Activated CD4-positive, alpha-beta T cell treated with anti-CD3 and anti-CD28 coated beads, Interleukin-2, amount 50 U/mL, for 48 hours (primary cell): ENCODE data around the gene TUBB8.
A peak's percentile ranks its signal among the peaks of the same experiment; 100 is the strongest.
"Not testable (repeated sequence)": the region's sequence is repeated elsewhere in the genome, so short reads cannot be mapped to it uniquely, and the experiment has no call there.

Source experiments
- DNase-seq, 2 experiments: peaks; one replicate each; pipeline ENCODE4 v3.0.0-alpha.2; 2020

TUBB8 gene

DNA sequence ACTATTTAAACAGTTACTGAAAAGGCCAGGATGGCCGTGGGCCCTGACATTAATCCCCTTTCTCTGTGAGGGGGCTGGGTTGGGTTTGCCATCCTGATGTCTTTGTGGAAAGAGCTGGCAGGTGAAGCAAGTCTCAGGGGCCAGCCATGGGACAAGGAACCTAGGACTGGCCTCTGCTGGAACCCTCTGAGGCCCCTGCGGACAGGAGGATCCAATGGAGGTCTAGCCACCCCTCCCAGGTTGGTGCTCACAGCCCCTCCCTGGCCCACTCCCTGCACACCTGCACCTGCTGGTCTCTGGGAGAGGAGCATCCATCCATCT is 35.8 kb downstream of the TUBB8 start:
- DNase-seq = not testable (repeated sequence)

DNA sequence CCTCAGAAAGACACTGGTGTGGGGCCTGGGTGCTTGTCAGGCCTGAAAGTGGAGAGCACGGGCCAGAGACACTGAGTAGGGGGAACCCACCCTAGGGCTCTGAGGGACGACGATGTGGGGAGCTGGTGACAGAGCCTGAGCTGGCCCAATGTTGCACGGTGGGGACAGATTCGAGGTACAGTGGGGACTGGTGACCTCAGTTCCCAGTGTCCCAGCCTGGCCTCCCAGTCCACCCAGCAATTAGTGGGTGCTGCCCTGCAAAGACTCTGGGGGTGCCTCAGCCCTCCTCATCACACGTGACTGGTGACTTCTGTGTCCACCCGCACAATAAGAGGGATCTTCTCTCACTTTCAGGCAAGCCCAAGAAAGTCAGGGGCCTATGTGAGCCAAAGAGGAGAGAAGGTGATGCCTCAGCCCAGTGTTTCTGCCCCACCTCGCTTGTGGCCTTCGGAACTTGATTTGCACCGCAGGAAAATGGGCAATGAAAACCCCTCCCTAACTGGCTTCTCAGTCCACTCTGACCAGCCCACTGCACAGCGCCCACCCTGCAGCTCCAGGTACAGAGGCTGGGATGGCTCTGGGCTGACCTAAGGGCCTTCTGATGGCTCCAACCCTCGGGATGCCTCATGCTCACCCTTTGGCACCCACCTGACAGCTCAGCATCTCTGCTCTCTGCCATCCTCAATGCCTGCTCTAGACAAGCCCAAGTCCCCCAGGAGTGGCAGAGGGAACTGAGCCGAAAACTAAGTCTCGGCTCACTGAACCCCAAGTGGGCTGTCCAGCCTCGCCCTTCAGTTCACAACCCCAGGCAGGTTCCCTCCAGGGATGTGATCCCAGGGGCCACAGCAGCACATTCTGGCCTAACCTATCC is 36.4 kb downstream of the TUBB8 start:
- DNase-seq = not testable (repeated sequence)

GRCh38 chr10:11260-11659 is 37.8 kb downstream of the TUBB8 start:
- DNase-seq = peak; percentile 28 to 30

- not testable (repeated sequence) for DNase-seq
These were observed 38.7 kb downstream of the TUBB8 start for GRCh38 chr10:10261-10971.
